Neutrophil (primary cell): ENCODE data around the gene EPGN.

Experiments
- H3K27ac ChIP-seq: fragments of 200-600 bp; sonication (generic); 2 replicates; pipeline ENCODE4 v1.5.1; 2016; ENCODE audit warnings: mild to moderate bottlenecking, moderate library complexity
- H3K27me3 ChIP-seq: fragments of 200-600 bp; sonication (generic); 2 replicates; pipeline ENCODE4 v1.6.0; 2016; ENCODE audit warnings: mild to moderate bottlenecking
- H3K36me3 ChIP-seq: fragments of 200-600 bp; sonication (generic); 2 replicates; pipeline ENCODE4 v1.5.1; 2017
- H3K4me1 ChIP-seq, 2 experiments: fragments of 200-600 bp in 1 of 2; sonication (generic) in 1 of 2; 1 replicate in 1 of 2; 2 replicates in 1 of 2; pipeline versions ENCODE4 v1.5.1 to v1.6.1; 2013 to 2016; ENCODE audit warnings: low read depth in 1 of 2, low read length in 1 of 2, mild to moderate bottlenecking in 1 of 2, moderate library complexity in 1 of 2; ENCODE audit not compliant: control insufficient read depth in 1 of 2, insufficient read depth in 1 of 2
- H3K4me3 ChIP-seq, 2 experiments: fragments of 200-600 bp in 1 of 2; sonication (generic) in 1 of 2; 1 replicate in 1 of 2; 2 replicates in 1 of 2; pipeline ENCODE4 v1.5.1; 2013 to 2016; ENCODE audit warnings: low read depth in 1 of 2, low read length in 1 of 2, mild to moderate bottlenecking in 1 of 2, moderate library complexity in 1 of 2
- H3K9me3 ChIP-seq: fragments of 200-600 bp; sonication (generic); 2 replicates; pipeline ENCODE4 v1.5.1; 2016
- CTCF ChIP-seq: fragments of 200-600 bp; sonication (generic); IDR thresholded peaks from 2 replicates; pipeline ENCODE4 v1.5.1; 2016; ENCODE audit warnings: antibody characterized with exemption

Gene EPGN

DNA sequence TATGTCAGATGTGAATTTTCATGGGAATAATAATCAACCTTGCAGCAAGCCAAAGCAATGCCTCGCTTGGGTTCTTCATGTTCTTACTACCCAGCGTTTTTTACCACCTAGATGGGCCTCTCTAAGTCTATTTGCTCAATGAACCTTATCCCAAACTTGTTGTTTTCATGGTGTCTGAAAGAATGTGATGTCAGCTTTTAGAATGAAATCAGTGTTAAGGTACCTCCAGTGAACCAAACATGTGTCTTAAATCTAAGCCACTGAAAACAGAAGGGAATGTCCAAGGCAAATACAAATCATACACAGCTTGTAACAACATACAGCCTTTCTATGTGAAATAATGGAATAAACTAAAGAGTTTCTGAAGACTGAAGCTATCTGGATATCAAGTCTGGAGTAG lies 6.7 kb downstream of the EPGN start:
- Histone ChIP-seq H3K4me3 (no peak overlapping the region), H3K9me3 (no peaks in the 10 kb centered on the region), H3K27me3 (no peaks in the 10 kb centered on the region), H3K27ac (no peak overlapping the region), H3K36me3 (no peaks in the 10 kb centered on the region), H3K4me1 (no peaks in the 10 kb centered on the region)
- TF ChIP-seq CTCF: no peak

- no peak for TF ChIP-seq CTCF
- Histone ChIP-seq H3K9me3 (no peaks in the 10 kb centered on the region), H3K4me3 (no peak overlapping the region), H3K27ac (no peak overlapping the region), H3K4me1 (peaks cover 0 to under 1% of the 10 kb centered on the region in 2 experiments), H3K27me3 (no peaks in the 10 kb centered on the region), H3K36me3 (no peaks in the 10 kb centered on the region)
Measured at GRCh38 chr4:74315376-74315775, 7.1 kb downstream of the EPGN start.

- Histone ChIP-seq H3K36me3 (no peaks in the 10 kb centered on the region), H3K9me3 (no peaks in the 10 kb centered on the region), H3K4me1 (peaks cover 0 to 4% of the 10 kb centered on the region in 2 experiments), H3K27ac (no peak overlapping the region), H3K27me3 (no peaks in the 10 kb centered on the region), H3K4me3 (no peak overlapping the region)
- no peak for TF ChIP-seq CTCF
Measured at GRCh38 chr4:74316397-74316796, 8.1 kb downstream of the EPGN start.

- Histone ChIP-seq H3K9me3 (no peaks in the 10 kb centered on the region), H3K36me3 (no peaks in the 10 kb centered on the region), H3K27me3 (no peaks in the 10 kb centered on the region), H3K4me1 (peaks cover 0 to 4% of the 10 kb centered on the region in 2 experiments), H3K4me3 (no peak overlapping the region), H3K27ac (no peak overlapping the region)
- TF ChIP-seq CTCF: no peak
Measured at GRCh38 chr4:74317616-74318246, 9.5 kb downstream of the EPGN start.

GRCh38 chr4:74318276-74318675 lies 10.0 kb downstream of the EPGN start:
- Histone ChIP-seq H3K36me3 (no peaks in the 10 kb centered on the region), H3K4me3 (no peak overlapping the region), H3K4me1 (peaks cover 0 to 4% of the 10 kb centered on the region in 2 experiments), H3K9me3 (no peaks in the 10 kb centered on the region), H3K27ac (no peak overlapping the region), H3K27me3 (no peaks in the 10 kb centered on the region)
- TF ChIP-seq CTCF: no peak
